Right hindlimb (tissue), 1 donor: ENCODE results near the gene JADE3.
"Not testable (repeated sequence)": the region's sequence is repeated elsewhere in the genome, so short reads cannot be mapped to it uniquely, and the experiment has no call there.

Experiments
- DNase-seq: peaks from one replicate; pipeline ENCODE4 v3.0.0-alpha.2; 2018

Gene JADE3

GRCh38 chrX:46938589-46938988, 26.4 kb downstream of the JADE3 start:
- no peak for DNase-seq

DNA sequence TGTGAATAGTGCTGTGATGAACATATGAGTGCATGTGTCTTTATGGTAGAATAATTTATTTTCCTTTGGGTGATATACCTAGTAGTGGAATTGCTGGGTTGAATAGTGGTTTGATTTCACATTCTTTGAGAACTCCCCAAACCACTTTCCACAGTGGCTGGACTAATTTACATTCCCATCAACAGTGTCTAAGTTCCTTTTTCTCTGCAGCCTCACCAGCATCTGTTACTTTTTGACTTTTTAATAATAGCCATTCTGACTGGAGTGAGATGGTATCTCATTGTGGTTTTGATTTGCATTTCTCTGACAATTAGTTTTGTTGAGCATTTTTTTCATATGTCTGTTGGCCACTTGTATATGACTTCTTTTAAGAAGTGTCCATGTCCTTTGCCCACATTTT, 29.1 kb downstream of the JADE3 start:
- no peak for DNase-seq

- DNase-seq: no peak
Observed at GRCh38 chrX:46953137-46953527, 40.9 kb downstream of the JADE3 start.

DNA sequence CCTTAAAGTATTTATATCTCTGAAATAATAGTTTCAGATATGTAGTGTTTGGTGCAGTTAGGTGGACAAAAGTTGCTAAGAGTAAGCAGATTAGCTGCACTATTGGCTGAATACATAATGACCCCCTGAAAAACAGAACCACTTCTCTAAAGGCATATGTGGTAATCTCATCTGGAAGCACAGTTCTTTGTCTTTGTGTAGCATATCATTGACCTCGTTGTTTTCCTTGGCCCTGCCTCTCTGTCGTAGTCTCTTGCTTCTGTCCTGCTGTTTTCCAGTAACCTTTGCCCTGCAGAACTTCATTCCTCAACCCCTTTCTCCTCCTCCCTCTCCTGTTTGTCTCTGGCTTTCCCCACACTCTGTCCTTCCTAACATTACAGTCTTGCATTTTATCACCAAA, 41.4 kb downstream of the JADE3 start:
- DNase-seq: no peak

DNA sequence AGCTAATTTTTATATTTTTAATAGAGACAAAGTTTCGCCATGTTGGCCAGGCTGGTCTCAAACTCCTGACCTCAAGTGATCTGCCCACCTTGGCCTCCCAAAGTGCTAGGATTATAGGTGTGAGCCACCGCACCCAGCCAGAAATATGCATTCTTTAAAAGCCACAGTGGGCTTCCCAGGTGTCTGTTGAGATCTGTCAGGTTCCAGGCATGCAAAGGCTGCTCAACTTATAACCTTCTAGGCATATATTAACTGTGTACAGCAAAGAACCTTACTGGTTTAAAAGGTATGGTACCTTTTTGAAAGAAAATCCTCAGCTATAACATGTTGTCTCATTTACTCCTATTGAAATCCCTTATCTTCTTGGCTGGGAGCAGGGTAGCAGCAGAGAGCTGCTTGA, 42.5 kb downstream of the JADE3 start:
- DNase-seq: no peak

DNA sequence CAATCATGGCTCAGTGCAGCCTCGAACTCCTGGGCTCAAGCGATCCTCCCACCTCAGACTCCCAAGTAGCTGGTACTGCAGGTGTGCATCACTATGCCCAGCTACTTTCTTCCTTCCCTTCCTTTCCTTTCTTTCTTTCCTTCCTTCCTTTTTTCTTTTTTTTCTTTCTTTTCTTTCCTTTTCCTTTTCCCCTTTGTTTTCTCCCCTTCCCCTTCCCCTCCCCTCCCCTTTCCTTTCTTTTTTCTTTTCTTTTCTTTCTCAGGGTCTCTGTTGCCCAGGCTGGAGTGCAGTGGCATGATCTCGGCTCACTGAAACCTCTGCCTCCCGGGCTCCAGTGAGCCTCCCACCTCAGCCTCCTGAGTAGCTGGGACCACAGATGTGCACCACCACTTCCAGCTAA, 44.4 kb downstream of the JADE3 start:
- not testable (repeated sequence) for DNase-seq

DNA sequence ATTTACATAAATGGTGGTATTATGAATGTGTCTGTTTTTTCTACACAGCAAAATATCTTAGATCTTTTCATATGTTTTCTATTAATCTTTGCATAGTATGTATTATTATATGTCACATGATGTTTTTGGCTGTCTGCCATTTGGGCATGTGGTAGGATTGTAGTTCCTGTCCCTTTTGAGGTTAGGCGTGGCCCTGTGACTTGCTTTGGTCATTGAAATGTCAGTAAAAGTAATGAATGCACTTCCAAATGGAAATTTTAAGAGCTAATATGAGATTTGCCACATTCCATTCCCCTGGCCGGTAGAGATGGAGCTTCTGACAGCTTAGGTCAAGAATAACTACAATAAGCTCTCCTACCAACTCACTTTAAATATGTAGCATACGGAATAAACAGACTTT, 45.1 kb downstream of the JADE3 start:
- no peak for DNase-seq

DNA sequence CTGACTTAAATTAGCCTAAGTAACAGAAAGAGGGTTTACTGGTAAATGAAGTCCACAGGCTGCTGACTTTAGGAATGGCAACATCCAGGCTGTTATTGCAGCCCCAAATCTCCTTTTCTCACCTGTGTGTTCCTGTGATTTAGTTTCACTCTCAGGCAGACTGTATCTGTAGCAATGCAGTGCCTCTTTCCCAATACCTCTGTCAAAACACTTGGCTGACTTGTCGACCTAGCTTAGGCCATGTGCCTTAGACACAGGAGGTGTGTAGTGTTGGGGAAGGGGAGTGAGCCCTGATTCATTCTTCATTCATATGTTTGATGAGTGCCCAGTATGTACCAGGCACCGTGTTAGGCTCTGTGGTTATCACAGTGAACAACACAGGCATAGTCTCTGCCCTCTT, 46.9 kb downstream of the JADE3 start:
- no peak for DNase-seq

DNA sequence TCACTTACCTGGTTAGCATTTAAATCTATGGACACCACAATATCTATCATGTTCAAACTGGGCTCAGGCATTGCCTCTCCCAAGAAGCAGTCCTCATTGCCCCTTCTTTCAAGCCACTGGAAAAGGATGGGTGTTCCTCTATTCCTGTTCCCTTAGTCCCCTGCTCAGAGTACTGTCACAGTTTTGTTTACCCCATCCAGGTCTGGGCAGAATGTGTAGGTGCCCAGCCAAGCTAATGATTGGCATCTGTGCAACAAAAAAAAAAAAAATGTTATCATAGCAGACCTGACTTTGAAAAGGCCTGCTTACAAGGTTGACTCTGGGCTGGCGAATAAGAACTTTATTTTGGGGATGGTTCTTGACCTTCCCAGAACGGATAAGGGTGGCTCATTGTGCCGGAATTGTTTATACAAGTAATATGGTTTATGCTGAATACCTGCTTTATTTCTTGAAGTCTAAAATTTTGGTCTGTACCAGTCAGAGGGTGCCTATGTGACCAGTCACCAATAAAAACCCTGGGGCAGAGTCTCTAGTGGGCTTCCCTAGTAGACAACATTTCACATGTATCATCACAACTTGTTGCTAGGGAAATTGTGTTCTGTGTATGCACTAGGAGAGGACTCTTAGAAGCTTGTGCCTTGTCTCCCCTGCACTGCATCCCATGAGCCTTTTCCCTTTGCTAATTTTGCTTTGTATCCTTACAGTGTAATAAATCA, 47.9 kb downstream of the JADE3 start:
- DNase-seq: no peak

DNA sequence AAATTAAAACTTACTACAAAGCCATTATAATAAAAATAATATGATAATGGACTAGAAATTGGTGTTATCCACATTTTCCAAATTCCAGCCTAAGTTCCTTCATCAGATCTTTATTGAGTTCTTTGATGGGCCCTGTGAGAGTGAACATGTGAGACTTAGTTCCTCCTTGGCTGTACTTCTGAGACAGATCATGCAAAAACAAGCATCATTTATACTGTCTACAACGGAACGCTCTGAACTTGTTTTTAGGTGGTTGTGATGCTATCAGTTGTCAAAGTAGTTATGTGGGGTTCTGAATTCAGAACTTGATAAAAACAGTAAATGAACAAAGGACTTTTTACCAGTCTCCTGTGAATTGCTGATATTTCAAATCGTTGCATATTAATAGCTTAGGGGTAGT, 48.9 kb downstream of the JADE3 start:
- no peak for DNase-seq

DNA sequence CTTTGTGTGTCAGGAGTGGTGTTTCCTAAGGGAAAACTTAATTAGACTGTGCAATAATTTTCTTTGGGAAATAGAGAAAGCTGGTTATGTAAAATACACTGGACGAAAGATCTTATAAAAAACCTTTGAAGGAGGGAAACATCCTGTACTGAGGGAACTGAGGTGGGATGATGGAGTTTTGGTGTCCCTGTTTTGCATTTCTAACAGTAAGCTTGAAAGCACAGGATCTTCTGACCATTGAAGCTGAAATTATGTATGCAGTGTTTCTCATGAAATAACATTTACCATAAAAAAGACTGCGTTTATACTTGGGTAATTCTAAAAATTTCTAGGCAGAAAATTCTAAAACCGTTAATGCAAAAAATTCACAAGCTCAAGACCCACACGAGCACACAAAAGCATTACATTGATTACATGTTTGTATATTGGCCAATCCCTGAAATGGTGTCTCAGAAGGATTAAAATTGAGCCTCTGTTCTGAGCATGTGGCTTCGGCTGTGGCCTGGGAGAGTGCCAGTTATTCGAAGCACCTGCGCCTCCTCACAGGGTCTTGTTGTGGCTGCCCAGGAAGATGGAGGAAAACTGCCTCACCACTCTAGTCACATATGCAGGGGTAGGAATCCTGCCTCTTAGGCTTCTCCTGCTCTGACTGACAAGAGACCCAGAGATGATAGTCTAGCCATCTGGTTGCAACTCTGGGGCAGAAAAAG, 49.5 kb downstream of the JADE3 start:
- DNase-seq: no peak

DNA sequence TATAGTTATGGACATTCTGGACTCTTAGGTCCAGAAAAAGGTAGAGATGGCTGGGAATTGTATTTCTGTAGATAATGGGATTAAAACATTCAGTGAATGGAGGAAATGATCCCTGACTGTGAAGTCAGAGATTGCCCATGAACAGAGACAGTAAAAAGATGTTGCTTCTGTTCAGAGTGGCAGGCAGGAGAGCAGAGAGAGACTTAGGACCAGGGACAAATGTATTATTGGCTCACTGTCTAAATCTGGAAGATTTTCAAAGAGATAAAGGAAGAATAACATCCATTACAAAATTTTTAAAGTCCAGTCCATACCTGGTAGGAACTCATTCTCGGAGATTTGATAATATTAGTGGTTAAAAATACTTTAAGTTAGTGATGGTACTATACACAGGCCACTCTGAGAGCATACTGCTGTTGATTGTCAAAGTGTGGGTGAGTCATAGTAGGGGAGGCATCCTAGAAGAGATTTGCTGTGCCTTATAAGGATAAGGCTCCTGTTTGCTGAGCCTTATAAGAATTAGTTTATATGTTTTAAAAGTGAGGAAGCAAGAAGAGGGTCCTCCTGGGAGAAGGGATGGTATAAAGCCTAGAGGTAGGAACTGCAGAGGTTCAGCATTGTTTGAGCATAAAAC, 53.0 kb downstream of the JADE3 start:
- no peak for DNase-seq

GRCh38 chrX:46967547-46967946, 55.3 kb downstream of the JADE3 start:
- DNase-seq: no peak

- not testable (repeated sequence) for DNase-seq
Observed at GRCh38 chrX:46977046-46977445, 64.8 kb downstream of the JADE3 start.

DNA sequence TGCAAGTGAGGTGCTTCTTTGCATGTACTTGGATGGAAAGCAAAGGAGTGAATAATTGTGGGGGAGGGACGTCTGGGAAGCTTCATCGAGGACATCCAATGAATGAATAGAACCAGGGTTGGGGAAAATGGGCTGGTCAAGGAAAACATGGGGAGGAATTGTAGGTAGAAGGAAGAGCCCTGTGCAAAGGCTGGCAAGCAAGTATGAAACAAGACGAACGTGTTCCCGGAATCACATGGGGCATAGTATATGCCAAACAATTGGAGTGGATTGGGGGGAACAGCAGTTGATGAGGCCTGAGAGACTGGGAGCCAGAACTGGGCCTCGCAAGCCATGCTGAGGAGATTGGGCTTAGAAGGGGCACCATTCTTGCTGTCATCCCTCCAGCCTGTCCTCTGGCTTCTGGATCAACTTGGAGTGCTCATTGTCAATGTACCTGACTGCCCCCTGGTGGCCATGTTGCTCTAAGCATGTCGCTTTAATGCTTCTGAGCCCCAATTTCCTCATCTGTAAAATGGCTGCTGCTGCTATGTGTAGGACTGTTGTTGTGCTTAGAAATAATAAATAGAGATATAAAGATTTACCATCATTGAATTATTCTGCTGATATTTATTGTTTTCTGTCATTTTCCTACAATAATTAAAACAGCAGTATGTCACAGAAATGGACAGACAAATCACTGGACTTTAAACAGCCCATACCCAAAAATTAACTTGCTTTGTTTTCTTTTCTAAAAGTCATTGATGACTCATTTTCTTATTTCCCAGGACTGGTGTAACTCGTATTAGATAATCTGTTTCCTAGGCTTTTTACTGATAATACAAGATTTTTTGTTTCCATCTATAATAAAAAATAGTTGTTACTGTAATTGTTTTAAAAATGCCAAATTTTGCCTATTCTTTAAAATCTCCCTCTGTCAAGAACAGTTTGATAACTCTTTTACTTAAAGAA, 66.4 kb downstream of the JADE3 start:
- peak; percentile 29 for DNase-seq

- no peak for DNase-seq
Observed at GRCh38 chrX:46984705-46985104, 72.5 kb downstream of the JADE3 start.

GRCh38 chrX:46989548-46989947, 77.3 kb downstream of the JADE3 start:
- no peak for DNase-seq

- DNase-seq: no peak
Observed at GRCh38 chrX:46991664-46992063, 79.4 kb downstream of the JADE3 start.

GRCh38 chrX:46992070-46992469, 79.8 kb downstream of the JADE3 start:
- DNase-seq: no peak

DNA sequence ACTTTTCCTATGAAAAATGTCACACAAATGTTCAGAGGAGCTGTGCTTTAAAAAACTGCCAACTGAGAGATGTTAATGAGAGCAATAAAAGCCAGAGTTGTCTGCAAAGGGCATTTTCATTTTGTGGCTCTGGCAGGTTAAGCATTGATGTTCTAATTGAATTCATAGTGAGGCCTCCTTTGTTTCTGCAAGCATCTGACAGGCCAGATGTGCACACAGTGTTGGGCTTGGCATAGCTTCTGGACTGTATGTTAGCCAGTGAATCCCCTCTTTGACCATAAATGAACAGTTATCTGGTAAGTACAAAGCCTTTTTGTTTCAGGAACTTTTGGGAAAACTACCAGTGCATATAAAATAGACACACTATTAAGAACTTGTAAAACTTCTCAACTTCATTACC, 81.9 kb downstream of the JADE3 start:
- DNase-seq: no peak

DNA sequence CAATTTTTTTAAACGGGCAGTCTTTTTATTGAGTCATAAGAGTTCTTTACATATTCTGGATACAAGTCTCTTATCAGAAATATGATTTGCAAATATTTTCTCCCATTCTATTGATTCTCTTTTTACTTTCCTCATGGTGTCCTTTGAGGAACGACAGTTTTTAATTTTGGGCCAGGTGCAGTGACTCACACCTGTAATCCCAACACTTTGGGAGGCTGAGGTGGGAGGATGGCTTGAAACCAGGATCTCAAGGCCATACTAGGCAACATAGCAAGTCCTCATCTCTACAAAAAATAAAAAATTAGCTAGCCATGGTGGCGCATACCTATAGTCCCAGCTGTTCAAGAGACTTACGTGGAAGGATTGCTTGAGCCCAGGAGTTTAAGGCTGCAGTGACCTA, 99.9 kb downstream of the JADE3 start:
- no peak for DNase-seq

DNA sequence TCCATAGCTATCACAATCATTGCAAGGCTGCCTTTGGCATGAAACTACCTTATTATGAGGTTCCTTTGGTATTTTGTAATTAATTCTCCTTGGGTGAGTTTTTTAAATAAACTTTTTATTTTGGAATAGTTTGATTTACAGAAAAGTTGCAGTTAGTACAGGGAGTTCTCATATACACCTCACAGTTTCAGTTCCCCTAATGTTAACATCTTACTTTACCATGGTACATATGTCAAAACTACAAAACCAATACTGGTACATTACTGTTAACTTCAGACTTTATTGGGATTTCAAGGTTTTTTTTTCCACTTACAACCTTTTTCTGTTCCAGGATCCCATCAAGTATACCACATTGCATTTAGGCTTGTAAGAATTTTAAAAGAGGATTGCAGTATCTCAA, 114.0 kb downstream of the JADE3 start:
- DNase-seq: no peak

DNA sequence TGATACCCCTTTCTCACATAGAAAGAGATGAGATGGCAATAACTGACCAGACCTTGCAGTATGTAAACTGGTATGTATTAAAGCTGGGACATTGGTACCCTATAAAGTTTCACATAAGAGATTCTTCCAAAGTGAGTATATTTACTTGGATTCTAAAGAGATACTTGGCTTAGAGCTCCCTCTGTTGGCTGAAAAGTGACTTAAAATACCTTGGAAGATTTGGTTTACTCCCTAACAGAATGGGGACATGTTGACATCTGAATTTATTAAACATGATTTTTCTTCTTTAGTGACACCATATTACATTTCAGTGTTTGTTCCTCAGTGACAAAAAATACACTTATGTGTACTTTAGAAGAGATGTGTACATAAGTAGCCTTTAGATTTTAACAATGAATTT, 118.1 kb downstream of the JADE3 start:
- DNase-seq: no peak
